GM19455 (cell line): ENCODE data around the gene HHATL.

ENCODE experiments used
- ATAC-seq: cut with Tn5 transposase; IDR thresholded peaks from one replicate; pipeline ENCODE4 v1.9.1; 2021; ENCODE audit not compliant: unreplicated experiment

HHATL gene

GRCh38 chr3:42713747-42714146 is 11.1 kb upstream of the HHATL start:
- no peak for ATAC-seq

- ATAC-seq: no peak
These were observed 10.2 kb upstream of the HHATL start for GRCh38 chr3:42712688-42713372.

GRCh38 chr3:42712344-42712648 is 9.7 kb upstream of the HHATL start:
- no peak for ATAC-seq

GRCh38 chr3:42711491-42712343 is 9.1 kb upstream of the HHATL start:
- ATAC-seq: no peak

- ATAC-seq: no peak
These were observed 7.9 kb upstream of the HHATL start for GRCh38 chr3:42710323-42711021.

- ATAC-seq: no peak
These were observed 7.0 kb upstream of the HHATL start for GRCh38 chr3:42709621-42710020.

- no peak for ATAC-seq
These were observed 6.1 kb upstream of the HHATL start for GRCh38 chr3:42708611-42709151.

- ATAC-seq: no peak
These were observed 5.2 kb upstream of the HHATL start for GRCh38 chr3:42707620-42708355.

GRCh38 chr3:42706721-42707619 is 4.4 kb upstream of the HHATL start:
- no peak for ATAC-seq

GRCh38 chr3:42705962-42706585 is 3.5 kb upstream of the HHATL start:
- ATAC-seq: no peak

- ATAC-seq: no peak
These were observed 2.6 kb upstream of the HHATL start for GRCh38 chr3:42705058-42705767.

GRCh38 chr3:42704136-42704841 is 1.7 kb upstream of the HHATL start:
- ATAC-seq: no peak

- ATAC-seq: no peak
These were observed 1.1 kb upstream of the HHATL start for GRCh38 chr3:42703695-42704025.

GRCh38 chr3:42702982-42703694 is 540 bp upstream of the HHATL start:
- no peak for ATAC-seq

GRCh38 chr3:42701371-42702065 is 1.1 kb downstream of the HHATL start:
- ATAC-seq: no peak

- no peak for ATAC-seq
These were observed 2.0 kb downstream of the HHATL start for GRCh38 chr3:42700366-42701288.
